GM12892 (cell line): ENCODE measurements around the gene TIPARP.

ENCODE experiments used
- DNase-seq: peaks from one replicate; pipeline ENCODE4 v3.0.0; 2011; ENCODE audit not compliant: insufficient read length
- FAIRE-seq: peaks from 2 replicates; lab custom pipeline; 2011; peaks lifted over from hg19 to GRCh38; lab: Jason Lieb, UNC
- POLR2A ChIP-seq: IDR thresholded peaks from 2 replicates; pipeline ENCODE4 v1.6.1; 2011; ENCODE audit warnings: low read depth, low read length, control low read depth
- POLR2AphosphoS5 ChIP-seq: IDR thresholded peaks from 2 replicates; pipeline ENCODE4 v1.6.1; 2011; ENCODE audit warnings: low read depth, low read length, control low read depth
- TAF1 ChIP-seq: IDR thresholded peaks from 2 replicates; pipeline ENCODE4 v1.6.1; 2011; ENCODE audit warnings: low read depth, mild to moderate bottlenecking, control low read depth, low read length, borderline replicate concordance

The TIPARP gene

GRCh38 chr3:156668073-156668763, 6.2 kb upstream of the TIPARP start:
- DNase-seq (no peak), FAIRE-seq (peak; percentile 57)
- TF ChIP-seq TAF1: no peak
- no peak for TF ChIP-seq POLR2A
- TF ChIP-seq POLR2AphosphoS5: no peak

GRCh38 chr3:156670077-156670476, 4.3 kb upstream of the TIPARP start:
- peak; percentile 40 for FAIRE-seq
- no peak for TF ChIP-seq POLR2AphosphoS5
- TF ChIP-seq POLR2A: no peak
- TF ChIP-seq TAF1: no peak
- no peak for DNase-seq

- FAIRE-seq: no peak
- DNase-seq: no peak
- TF ChIP-seq TAF1: no peak
- TF ChIP-seq POLR2A: no peak
- no peak for TF ChIP-seq POLR2AphosphoS5
These were observed 3.7 kb upstream of the TIPARP start for GRCh38 chr3:156670652-156671051.

- no peak for FAIRE-seq
- no peak for TF ChIP-seq POLR2A
- TF ChIP-seq TAF1: no peak
- no peak for TF ChIP-seq POLR2AphosphoS5
- no peak for DNase-seq
These were observed 701 bp upstream of the TIPARP start for GRCh38 chr3:156673732-156674045.

GRCh38 chr3:156674911-156675829, 780 bp downstream of the TIPARP start:
- DNase-seq: peak; percentile 23
- TF ChIP-seq POLR2A (no peak), TAF1 (no peak), POLR2AphosphoS5 (no peak)
- peak; percentile 58 for FAIRE-seq

GRCh38 chr3:156675830-156676767, 1.7 kb downstream of the TIPARP start:
- no peak for TF ChIP-seq TAF1
- no peak for TF ChIP-seq POLR2AphosphoS5
- TF ChIP-seq POLR2A: no peak
- DNase-seq (no peak), FAIRE-seq (peak; percentile 71)

GRCh38 chr3:156676768-156677479, 2.5 kb downstream of the TIPARP start:
- TF ChIP-seq TAF1 (no peak), POLR2A (no peak), POLR2AphosphoS5 (no peak)
- DNase-seq (no peak), FAIRE-seq (no peak)

- FAIRE-seq (no peak), DNase-seq (no peak)
- TF ChIP-seq POLR2A (no peak), TAF1 (no peak), POLR2AphosphoS5 (no peak)
These were observed 3.1 kb downstream of the TIPARP start for GRCh38 chr3:156677536-156677935.

- no peak for TF ChIP-seq POLR2A
- TF ChIP-seq TAF1: no peak
- no peak for TF ChIP-seq POLR2AphosphoS5
- no peak for DNase-seq
- FAIRE-seq: no peak
These were observed 3.8 kb downstream of the TIPARP start for GRCh38 chr3:156678197-156678596.

- no peak for DNase-seq
- TF ChIP-seq TAF1 (no peak), POLR2A (no peak), POLR2AphosphoS5 (no peak)
- no peak for FAIRE-seq
These were observed 6.0 kb downstream of the TIPARP start for GRCh38 chr3:156680243-156680914.
